T-helper 22 cell (primary cell): Measurements from ENCODE around the gene ABCB8.
"Not testable (repeated sequence)": the region's sequence is repeated elsewhere in the genome, so short reads cannot be mapped to it uniquely, and the experiment has no call there.

Experiments
- DNase-seq: peaks from one replicate; pipeline ENCODE4 v3.0.0-alpha.2; 2020; ENCODE audit warnings: low read depth

ABCB8 gene

GRCh38 chr7:151014950-151015349 is 13.3 kb upstream of the ABCB8 start:
- DNase-seq, result no peak

DNA sequence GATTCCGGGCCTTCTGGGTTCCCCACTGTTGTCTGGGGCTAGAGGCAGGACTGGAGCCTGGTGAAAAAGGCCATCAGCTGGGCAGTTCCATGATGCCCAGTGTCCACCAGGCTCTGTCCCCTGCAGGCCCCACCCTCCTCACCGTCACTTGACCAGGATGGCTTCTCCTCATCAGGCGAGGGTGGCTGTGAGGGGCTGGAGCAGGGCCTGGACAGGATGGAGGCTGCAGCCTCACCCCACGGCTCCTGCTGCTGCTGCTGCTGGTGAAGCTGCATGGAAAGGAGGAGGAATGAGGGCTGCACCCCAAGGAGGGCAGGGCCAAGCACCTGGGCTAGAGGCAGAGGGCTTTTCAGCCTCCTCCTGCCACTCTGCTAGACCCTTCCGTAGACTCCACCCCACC is 12.3 kb upstream of the ABCB8 start:
- DNase-seq, result no peak

GRCh38 chr7:151016505-151016904 is 11.7 kb upstream of the ABCB8 start:
- DNase-seq, result no peak

DNA sequence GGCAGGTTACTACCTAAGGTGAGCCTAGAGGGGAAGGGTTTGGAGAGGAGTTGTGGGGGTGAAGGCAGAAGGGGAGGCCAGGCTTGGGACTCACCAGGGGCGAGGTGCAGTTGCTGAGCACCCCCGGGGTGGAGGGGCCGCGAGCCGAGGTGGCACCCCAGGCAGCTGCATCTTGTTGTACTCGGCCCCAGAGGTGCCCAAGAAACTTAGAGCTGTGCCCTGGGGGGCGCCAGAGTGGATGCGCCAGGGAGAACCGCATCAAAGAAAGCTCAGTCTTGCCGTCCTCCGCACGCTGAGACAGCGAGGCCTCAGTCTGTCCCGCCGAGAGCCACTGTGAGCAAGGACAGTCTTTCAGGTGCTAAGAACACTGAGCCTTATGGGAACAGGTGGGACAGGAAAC is 11.3 kb upstream of the ABCB8 start:
- DNase-seq, result no peak

DNA sequence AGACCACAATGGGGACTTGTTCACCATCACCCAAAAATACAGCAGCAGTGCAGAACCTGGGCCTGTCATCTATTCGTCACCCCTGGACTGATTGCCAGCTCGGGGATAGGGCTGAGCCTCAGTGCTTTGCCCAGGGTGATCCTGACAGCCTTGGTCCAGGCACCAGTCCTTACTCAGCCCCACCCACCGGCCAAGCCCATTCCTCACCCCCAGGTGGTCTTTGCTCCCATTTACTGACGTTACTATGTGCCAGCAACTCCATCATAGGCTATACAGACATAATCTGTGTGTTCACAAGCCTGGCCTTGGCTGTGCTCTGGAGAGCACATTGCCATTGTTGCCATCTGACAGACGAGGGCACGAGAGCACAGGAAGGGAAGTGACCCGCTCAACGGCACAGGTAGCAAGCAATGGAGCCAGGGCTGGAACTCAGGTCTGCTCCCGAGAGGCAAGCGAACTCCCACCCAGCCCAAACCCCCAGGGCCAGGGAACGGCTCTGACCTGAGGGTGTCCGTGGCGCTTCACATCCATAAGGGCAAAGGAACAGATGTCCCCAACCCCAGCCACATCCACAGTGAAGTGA is 10.8 kb upstream of the ABCB8 start:
- DNase-seq, result no peak

- DNase-seq, result peak; percentile 61
Measured at GRCh38 chr7:151017953-151018420, 10.3 kb upstream of the ABCB8 start.

- DNase-seq, result no peak
Measured at GRCh38 chr7:151018421-151019129, 9.7 kb upstream of the ABCB8 start.

DNA sequence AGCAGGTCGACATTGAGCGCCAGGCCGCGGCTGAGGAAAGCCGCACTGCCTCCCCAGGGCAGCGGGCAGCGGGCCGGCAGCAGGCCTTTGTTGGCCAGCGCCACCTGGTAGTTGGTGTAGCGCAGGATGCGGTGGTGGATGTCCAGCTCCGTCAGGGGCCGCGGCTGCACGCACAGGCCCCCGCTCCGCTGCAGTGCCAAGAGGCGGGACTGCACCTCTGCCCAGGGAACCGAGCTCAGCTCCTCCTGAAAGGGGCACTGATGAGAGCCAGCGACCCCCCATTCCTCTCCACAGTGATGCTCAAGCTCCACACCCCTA is 9.2 kb upstream of the ABCB8 start:
- no peak for DNase-seq

GRCh38 chr7:151020231-151020630 is 8.0 kb upstream of the ABCB8 start:
- DNase-seq, result no peak

DNA sequence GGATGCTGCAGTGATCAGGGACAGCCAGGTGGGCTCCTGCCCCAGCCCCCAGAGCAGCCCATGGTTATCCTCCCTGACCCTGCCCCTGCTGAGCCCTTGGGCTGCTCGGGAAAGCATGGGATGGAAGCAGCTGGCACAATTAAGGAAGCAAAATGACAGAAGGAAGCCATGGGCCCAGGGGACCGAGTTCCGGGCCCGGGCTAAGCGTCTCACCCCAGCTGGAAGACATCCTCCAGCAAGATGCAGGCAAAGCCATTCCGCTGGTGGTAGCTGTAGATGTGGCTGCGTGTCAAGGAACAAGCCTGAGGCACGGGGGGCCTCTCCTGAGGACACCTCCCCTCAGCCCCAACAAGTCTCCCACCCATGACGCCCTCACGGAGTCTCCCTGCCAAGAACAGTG is 5.0 kb upstream of the ABCB8 start:
- DNase-seq, result no peak

DNA sequence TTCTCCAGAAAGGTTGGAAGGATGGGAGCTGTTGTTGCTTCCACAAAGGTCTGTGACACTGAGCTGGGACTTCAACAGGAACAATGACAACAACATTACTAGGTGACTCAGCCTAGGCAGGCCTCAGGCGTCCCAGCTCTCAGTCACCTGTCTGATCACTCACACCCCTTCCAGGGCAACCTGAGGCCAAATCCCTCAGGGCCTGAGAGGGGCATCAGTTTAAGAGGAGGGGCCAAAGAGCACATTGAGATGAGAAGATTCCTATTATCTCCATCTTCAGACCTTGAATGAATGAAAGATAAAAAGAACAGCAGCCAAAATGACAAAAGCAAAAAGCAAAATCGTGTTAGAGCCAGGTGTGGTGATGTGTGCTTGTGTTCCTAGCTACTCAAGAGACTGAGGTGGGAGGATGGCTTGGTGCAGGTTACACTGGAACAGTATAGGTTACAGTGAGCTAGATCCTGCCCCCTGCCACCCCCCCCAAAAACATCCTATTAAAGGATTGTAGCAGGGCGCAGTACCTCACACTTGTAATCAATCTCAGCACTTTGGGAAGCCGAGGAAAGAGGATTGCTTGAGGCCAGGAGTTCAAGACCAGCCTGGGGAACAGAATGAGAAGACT is 3.7 kb upstream of the ABCB8 start, which contains the start of gene ATG9B:
TSS of gene ATG9B (minus strand) at position 60 of the 622 bp plus-strand sequence. CDS start 71 bp downstream, outside the sequence.
- DNase-seq, result no peak

DNA sequence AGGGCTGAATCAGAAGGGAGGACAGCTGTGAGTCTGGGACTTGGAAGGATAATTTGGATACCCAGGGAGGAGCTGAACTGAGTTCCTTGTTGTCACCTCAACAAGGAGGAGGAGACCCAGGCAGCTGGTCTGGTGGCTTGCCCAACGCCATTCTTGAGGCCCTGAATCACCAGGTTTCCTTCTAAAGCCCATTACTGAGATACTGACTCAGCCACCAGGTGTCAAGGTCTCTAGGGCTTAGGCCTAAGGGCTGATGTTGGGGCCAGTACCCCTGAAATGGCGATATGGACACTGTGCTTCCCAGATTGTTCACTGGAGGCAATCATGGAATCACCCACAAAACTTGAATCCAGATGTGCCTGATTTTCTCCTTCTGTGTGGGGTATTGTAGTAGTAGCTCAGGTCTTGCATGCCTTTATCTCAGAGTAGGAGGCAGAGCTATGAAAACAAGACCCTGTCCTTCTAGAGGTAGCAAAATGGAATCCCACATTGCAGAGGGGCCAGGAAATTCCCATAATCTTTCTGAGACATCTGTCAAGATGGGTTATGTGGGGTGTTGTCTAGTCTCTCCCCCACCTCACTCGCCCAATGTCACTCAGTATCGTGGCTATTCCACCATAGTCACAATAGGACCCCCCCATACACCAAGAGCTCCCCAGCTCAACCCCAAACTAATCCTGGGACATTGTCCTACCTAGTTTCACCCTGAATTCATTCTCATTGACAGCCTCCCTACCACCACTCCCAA is 2.2 kb upstream of the ABCB8 start:
- DNase-seq, result no peak

- DNase-seq, result not testable (repeated sequence)
Measured at GRCh38 chr7:151026771-151027727, 1.2 kb upstream of the ABCB8 start.

- DNase-seq, result not testable (repeated sequence)
Measured at GRCh38 chr7:151027728-151028130, 521 bp upstream of the ABCB8 start.

GRCh38 chr7:151028948-151029501 is 775 bp downstream of the ABCB8 start:
- DNase-seq, result no peak

- no peak for DNase-seq
Measured at GRCh38 chr7:151031011-151031410, 2.8 kb downstream of the ABCB8 start.

DNA sequence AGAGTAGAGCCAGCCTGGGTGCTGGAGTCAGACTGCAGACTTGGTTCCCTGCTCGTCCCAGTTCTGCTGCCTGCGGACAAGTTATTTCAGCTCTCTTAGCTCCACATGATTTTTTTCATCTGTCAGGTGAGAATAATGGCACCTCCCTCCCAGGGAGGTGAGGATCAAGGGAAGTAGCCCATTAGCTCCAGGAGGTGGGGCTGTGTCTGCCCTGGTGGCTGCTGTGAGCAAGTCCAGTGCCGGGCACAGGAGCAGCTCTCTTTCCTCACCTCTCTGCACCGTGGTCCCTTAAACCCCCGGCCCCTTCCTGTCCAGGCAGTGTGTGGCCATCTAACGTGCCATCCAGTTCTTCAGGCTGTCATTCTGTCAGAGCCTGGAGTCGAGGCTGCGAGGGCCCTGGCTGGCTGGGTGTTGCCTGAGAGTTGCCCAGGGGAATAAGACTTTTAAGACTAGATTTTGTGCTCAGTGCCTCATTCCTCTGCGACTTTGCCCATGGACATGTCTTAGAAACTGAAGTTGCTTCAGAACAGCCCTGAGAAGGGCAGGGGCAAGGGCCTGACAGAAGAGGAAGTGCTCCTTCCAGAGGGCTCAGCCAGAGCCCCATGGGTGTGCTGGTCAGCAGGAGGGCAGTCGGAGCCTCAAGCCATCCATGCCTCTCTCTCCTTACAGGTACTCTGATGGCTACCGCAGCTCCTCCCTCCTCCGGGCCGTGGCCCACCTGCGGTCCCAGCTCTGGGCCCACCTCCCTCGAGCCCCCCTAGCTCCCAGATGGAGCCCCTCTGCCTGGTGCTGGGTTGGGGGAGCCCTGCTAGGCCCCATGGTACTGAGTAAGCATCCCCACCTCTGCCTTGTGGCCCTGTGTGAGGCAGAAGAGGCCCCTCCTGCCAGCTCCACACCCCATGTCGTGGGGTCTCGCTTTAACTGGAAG is 5.0 kb downstream of the ABCB8 start:
- DNase-seq, result no peak

- DNase-seq, result no peak
Measured at GRCh38 chr7:151033864-151034249, 5.6 kb downstream of the ABCB8 start.

DNA sequence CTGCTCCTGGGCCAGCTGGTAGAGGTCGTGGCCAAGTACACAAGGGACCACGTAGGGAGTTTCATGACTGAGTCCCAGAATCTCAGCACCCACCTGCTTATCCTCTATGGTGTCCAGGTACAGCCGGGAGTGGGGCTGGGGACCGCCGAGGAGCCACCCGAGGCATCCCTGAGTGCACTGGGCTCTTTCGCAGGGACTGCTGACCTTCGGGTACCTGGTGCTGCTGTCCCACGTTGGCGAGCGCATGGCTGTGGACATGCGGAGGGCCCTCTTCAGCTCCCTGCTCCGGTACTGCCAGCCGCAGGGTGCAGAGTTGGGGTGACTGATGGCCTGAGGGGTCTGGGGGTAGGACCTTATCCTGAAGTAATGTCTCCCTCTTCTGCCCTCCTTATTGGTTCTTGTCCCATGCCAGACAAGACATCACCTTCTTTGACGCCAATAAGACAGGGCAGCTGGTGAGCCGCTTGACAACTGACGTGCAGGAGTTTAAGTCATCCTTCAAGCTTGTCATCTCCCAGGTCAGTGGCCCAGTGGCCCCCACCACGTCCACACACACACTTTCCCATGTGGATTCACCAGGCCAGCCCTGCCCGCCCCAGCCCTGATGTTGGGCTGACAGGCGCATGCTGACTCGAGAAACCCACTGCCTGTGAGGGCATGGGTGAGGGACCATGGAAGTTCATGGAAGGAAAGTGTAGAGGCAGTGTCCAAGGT is 6.2 kb downstream of the ABCB8 start:
- no peak for DNase-seq
